ENCODE data around the gene SYCP2L. TPM values are rescaled to one million over a fixed set of nuclear protein-coding genes. Genes with fewer than 3 reads are reported as not detected.
"Not testable (repeated sequence)": the region's sequence is repeated elsewhere in the genome, so short reads cannot be mapped to it uniquely, and the experiment has no call there.

SYCP2L gene
- 1 to 10 TPM in 1 of 2 donors, not detected in 1; 1.6 TPM for total RNA-seq

- DNase-seq (ENCODE audit: low spot score): no peak
Measured at GRCh38 chr6:10886691-10887502, at the start of gene SYCP2L. SYCP2L (plus strand) TSS chr6:10887052; CDS start chr6:10887127, 75 bp downstream.

GRCh38 chr6:10837622-10837994, 49.2 kb upstream of the SYCP2L start:
- H3K9me3 Mint-ChIP-seq: no peaks in the 10 kb centered on the region
- H3K36me3 Mint-ChIP-seq: no peaks in the 10 kb centered on the region
- H3K4me1 Mint-ChIP-seq (ENCODE audit: low read depth in 2 of 2): peaks cover 19 to 23% of the 10 kb centered on the region in 2 donors
- peaks cover 43 to 54% of the 10 kb centered on the region in 2 donors for H3K27me3 Mint-ChIP-seq
- no peak for ATAC-seq
- peak overlapping the region; percentile 80 for H3K4me3 Mint-ChIP-seq
- H3K27ac Mint-ChIP-seq: no peak overlapping the region
- DNase-seq (ENCODE audit: low spot score): no peak

More at GRCh38 chr6:10886691-10887502, at the start of gene SYCP2L:
- Mint-ChIP-seq H3K27me3 (peaks cover 38 to 60% of the 10 kb centered on the region in 2 donors), H3K27ac (no peak within 1 kb of the TSS), H3K4me1 (ENCODE audit: low read depth in 2 of 2) (peaks cover 0 to 3% of the 10 kb centered on the region in 2 donors), H3K36me3 (no peaks in the 10 kb centered on the region), H3K9me3 (peaks cover 3% of the 10 kb centered on the region), H3K4me3 (peak within 1 kb of the TSS; percentile 76)
- ATAC-seq: peak; percentile 55 to 79

GRCh38 chr6:10837995-10838793, 48.7 kb upstream of the SYCP2L start, which contains the start of gene MAK:
MAK (minus strand) TSS chr6:10838539; CDS start chr6:10830648, 7,891 bp downstream.
- Mint-ChIP-seq H3K27me3 (peaks cover 43 to 55% of the 10 kb centered on the region in 2 donors), H3K4me1 (ENCODE audit: low read depth in 2 of 2) (peaks cover 19 to 23% of the 10 kb centered on the region in 2 donors), H3K4me3 (peak within 1 kb of the TSS; percentile 80), H3K27ac (peak within 1 kb of the TSS; percentile 71 to 76), H3K9me3 (no peaks in the 10 kb centered on the region), H3K36me3 (no peaks in the 10 kb centered on the region)
- DNase-seq (ENCODE audit: low spot score) (peak; percentile 85), ATAC-seq (peak; percentile 93 to 95)

- no peaks in the 10 kb centered on the region for H3K9me3 Mint-ChIP-seq
- H3K36me3 Mint-ChIP-seq: no peaks in the 10 kb centered on the region
- peaks cover 49 to 62% of the 10 kb centered on the region in 2 donors for H3K27me3 Mint-ChIP-seq
- H3K27ac Mint-ChIP-seq: peak overlapping the region; percentile 71 to 76
- ATAC-seq (peak; percentile 71 to 80), DNase-seq (ENCODE audit: low spot score) (no peak)
- peak overlapping the region; percentile 80 for H3K4me3 Mint-ChIP-seq
- H3K4me1 Mint-ChIP-seq (ENCODE audit: low read depth in 2 of 2): peaks cover 19 to 23% of the 10 kb centered on the region in 2 donors
Measured at GRCh38 chr6:10838794-10839333, 48.0 kb upstream of the SYCP2L start.

- peaks cover 25 to 34% of the 10 kb centered on the region in 2 donors for H3K27me3 Mint-ChIP-seq
- H3K9me3 Mint-ChIP-seq: no peaks in the 10 kb centered on the region
- no peak overlapping the region for H3K27ac Mint-ChIP-seq
- peaks cover 8 to 10% of the 10 kb centered on the region in 2 donors for H3K4me1 Mint-ChIP-seq (ENCODE audit: low read depth in 2 of 2)
- no peak for ATAC-seq
- H3K36me3 Mint-ChIP-seq: no peaks in the 10 kb centered on the region
- no peak overlapping the region for H3K4me3 Mint-ChIP-seq
- no peak for DNase-seq (ENCODE audit: low spot score)
Measured at GRCh38 chr6:10843554-10843953, 43.3 kb upstream of the SYCP2L start.

GRCh38 chr6:10847684-10848083, 39.2 kb upstream of the SYCP2L start:
- Mint-ChIP-seq H3K4me3 (no peak overlapping the region), H3K36me3 (no peaks in the 10 kb centered on the region), H3K27ac (no peak overlapping the region), H3K27me3 (peaks cover 8 to 11% of the 10 kb centered on the region in 2 donors), H3K9me3 (no peaks in the 10 kb centered on the region), H3K4me1 (ENCODE audit: low read depth in 2 of 2) (no peaks in the 10 kb centered on the region)
- no peak for DNase-seq (ENCODE audit: low spot score)
- no peak for ATAC-seq

- H3K9me3 Mint-ChIP-seq: peaks cover 7% of the 10 kb centered on the region
- peaks cover 9% of the 10 kb centered on the region for H3K36me3 Mint-ChIP-seq
- H3K4me3 Mint-ChIP-seq: no peak overlapping the region
- no peak for ATAC-seq
- no peak overlapping the region for H3K27ac Mint-ChIP-seq
- DNase-seq (ENCODE audit: low spot score): no peak
- H3K27me3 Mint-ChIP-seq: peaks cover 6 to 9% of the 10 kb centered on the region in 2 donors
- H3K4me1 Mint-ChIP-seq (ENCODE audit: low read depth in 2 of 2): no peaks in the 10 kb centered on the region
Measured at GRCh38 chr6:10849901-10850300, 37.0 kb upstream of the SYCP2L start.

GRCh38 chr6:10850728-10851127, 36.1 kb upstream of the SYCP2L start:
- Mint-ChIP-seq H3K4me1 (ENCODE audit: low read depth in 2 of 2) (no peaks in the 10 kb centered on the region), H3K27ac (no peak overlapping the region), H3K36me3 (peaks cover 9% of the 10 kb centered on the region), H3K9me3 (peaks cover 7% of the 10 kb centered on the region), H3K27me3 (peaks cover 6 to 9% of the 10 kb centered on the region in 2 donors), H3K4me3 (no peak overlapping the region)
- DNase-seq (ENCODE audit: low spot score): no peak
- ATAC-seq: no peak

- ATAC-seq (no peak), DNase-seq (ENCODE audit: low spot score) (no peak)
- peaks cover 7% of the 10 kb centered on the region for H3K9me3 Mint-ChIP-seq
- no peak overlapping the region for H3K27ac Mint-ChIP-seq
- no peak overlapping the region for H3K4me3 Mint-ChIP-seq
- peaks cover 9% of the 10 kb centered on the region for H3K36me3 Mint-ChIP-seq
- H3K4me1 Mint-ChIP-seq (ENCODE audit: low read depth in 2 of 2): no peaks in the 10 kb centered on the region
- peaks cover 12% of the 10 kb centered on the region in 2 donors for H3K27me3 Mint-ChIP-seq
Measured at GRCh38 chr6:10852361-10852960, 34.4 kb upstream of the SYCP2L start.

- peaks cover 12% of the 10 kb centered on the region in 2 donors for H3K27me3 Mint-ChIP-seq
- H3K36me3 Mint-ChIP-seq; H3K27ac Mint-ChIP-seq; H3K4me1 Mint-ChIP-seq (ENCODE audit: low read depth in 2 of 2); DNase-seq (ENCODE audit: low spot score); H3K9me3 Mint-ChIP-seq; ATAC-seq; H3K4me3 Mint-ChIP-seq: not testable (repeated sequence)
Measured at GRCh38 chr6:10853849-10854300, 33.0 kb upstream of the SYCP2L start.

- Mint-ChIP-seq H3K4me1 (ENCODE audit: low read depth in 2 of 2) (no peaks in the 10 kb centered on the region), H3K27ac (no peak overlapping the region), H3K27me3 (peaks cover 9 to 12% of the 10 kb centered on the region in 2 donors), H3K9me3 (peaks cover 7% of the 10 kb centered on the region), H3K4me3 (no peak overlapping the region), H3K36me3 (peaks cover 9% of the 10 kb centered on the region)
- ATAC-seq (no peak), DNase-seq (ENCODE audit: low spot score) (no peak)
Measured at GRCh38 chr6:10854922-10855632, 31.8 kb upstream of the SYCP2L start.

- no peaks in the 10 kb centered on the region for H3K4me1 Mint-ChIP-seq (ENCODE audit: low read depth in 2 of 2)
- H3K9me3 Mint-ChIP-seq: peaks cover 7% of the 10 kb centered on the region
- no peak overlapping the region for H3K4me3 Mint-ChIP-seq
- H3K27me3 Mint-ChIP-seq: peaks cover 9 to 12% of the 10 kb centered on the region in 2 donors
- H3K27ac Mint-ChIP-seq: no peak overlapping the region
- ATAC-seq: no peak
- peaks cover 9% of the 10 kb centered on the region for H3K36me3 Mint-ChIP-seq
- DNase-seq (ENCODE audit: low spot score): no peak
Measured at GRCh38 chr6:10857259-10857658, 29.6 kb upstream of the SYCP2L start.

GRCh38 chr6:10861086-10861485, 25.8 kb upstream of the SYCP2L start:
- Mint-ChIP-seq H3K4me3 (no peak overlapping the region), H3K4me1 (ENCODE audit: low read depth in 2 of 2) (no peaks in the 10 kb centered on the region), H3K27ac (no peak overlapping the region), H3K36me3 (no peaks in the 10 kb centered on the region), H3K9me3 (no peaks in the 10 kb centered on the region), H3K27me3 (peaks cover 3 to 6% of the 10 kb centered on the region in 2 donors)
- ATAC-seq: no peak
- no peak for DNase-seq (ENCODE audit: low spot score)
